Colonic mucosa (tissue), 4 donors: ENCODE results near the gene FANCI. TPM values are rescaled to one million over a fixed set of nuclear protein-coding genes. Genes with fewer than 3 reads are reported as not detected.

Experiments used
- DNase-seq: peaks from one replicate; pipeline ENCODE4 v3.0.0-alpha.2; 2020
- H3K27ac ChIP-seq: fragments of 200-600 bp; one replicate; pipeline ENCODE4 v1.8.0; 2021
- H3K27me3 ChIP-seq: fragments of 200-600 bp; one replicate; pipeline ENCODE4 v1.8.0; 2021
- H3K36me3 ChIP-seq: fragments of 200-600 bp; one replicate; pipeline ENCODE4 v1.8.0; 2021
- H3K4me1 ChIP-seq: fragments of 200-600 bp; one replicate; pipeline ENCODE4 v1.8.0; 2021; ENCODE audit warnings: mild to moderate bottlenecking
- H3K4me3 ChIP-seq: fragments of 200-600 bp; one replicate; pipeline ENCODE4 v1.8.0; 2021
- H3K9ac ChIP-seq, 2 donors: one replicate each; pipeline ENCODE4 v1.7.0; 2013; ENCODE audit warnings: control low read depth in 2 of 2, low read depth in 2 of 2, low read length in 2 of 2
- H3K9me3 ChIP-seq: fragments of 200-600 bp; one replicate; pipeline ENCODE4 v1.8.0; 2021
- intact Hi-C: fragments of 100-400 bp; cut with DNase I; formaldehyde crosslinking; loops from one replicate; pipeline ENCODE4 v1.14.1; 2022
- microRNA-seq: library from miRNA; unstranded; fragments of <30 nt; microRNA quantifications from one replicate; pipeline ENCODE4, GENCODE V29; 2019
- total RNA-seq, 2 donors: library from RNA; stranded (reverse); fragmentation: NEBNext Ultra II Directional in 1 of 2; extraction: Animal tissue kit (Norgen Biotek cat#: 25700) in 1 of 2; gene quantifications; one replicate each; pipeline ENCODE4 v1.2.1, GENCODE V29; 2021
- TF ChIP-seq, protein P1 (sequence below): fragments of 200-600 bp; IDR thresholded peaks from one replicate; pipeline ENCODE4 v1.8.0; 2022; ENCODE audit warnings: antibody characterized with exemption, mild to moderate bottlenecking
- donor health status: healthy.
- donor health status: DM: no; HTN: no; CAD: no.
- donor health status: DM: no; HTN: no; CAD: no.

FANCI gene
- total RNA-seq, 2 donors from 2014 or later = 19.9 to 76.9 TPM

DNA sequence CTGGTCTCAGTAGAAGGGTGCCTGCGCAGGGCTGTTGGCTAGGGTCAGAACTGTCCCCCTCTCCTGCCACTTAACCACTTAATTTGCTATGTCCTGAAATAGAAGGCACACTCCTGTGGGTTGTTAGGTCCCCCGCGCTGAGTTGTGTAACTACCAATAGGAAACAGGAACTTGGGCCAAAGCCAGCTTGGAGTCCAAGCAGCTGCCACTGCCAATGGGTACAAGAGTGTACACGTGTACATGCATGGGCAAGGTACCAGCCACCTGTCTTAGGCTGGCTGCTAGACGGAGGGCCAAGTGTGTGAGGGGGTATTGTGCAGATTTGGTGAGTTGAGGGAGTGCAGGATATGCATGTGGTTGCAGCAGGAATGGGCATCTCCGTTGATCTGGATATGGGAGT lies 120.6 kb downstream of the FANCI start:
- Histone ChIP-seq H3K9ac (no peak overlapping the region), H3K27me3 (peaks cover 98% of the 10 kb centered on the region), H3K27ac (no peak overlapping the region), H3K9me3 (no peaks in the 10 kb centered on the region), H3K36me3 (no peaks in the 10 kb centered on the region), H3K4me3 (no peak overlapping the region), H3K4me1 (peaks cover 9% of the 10 kb centered on the region)
- TF ChIP-seq, protein P1, sequence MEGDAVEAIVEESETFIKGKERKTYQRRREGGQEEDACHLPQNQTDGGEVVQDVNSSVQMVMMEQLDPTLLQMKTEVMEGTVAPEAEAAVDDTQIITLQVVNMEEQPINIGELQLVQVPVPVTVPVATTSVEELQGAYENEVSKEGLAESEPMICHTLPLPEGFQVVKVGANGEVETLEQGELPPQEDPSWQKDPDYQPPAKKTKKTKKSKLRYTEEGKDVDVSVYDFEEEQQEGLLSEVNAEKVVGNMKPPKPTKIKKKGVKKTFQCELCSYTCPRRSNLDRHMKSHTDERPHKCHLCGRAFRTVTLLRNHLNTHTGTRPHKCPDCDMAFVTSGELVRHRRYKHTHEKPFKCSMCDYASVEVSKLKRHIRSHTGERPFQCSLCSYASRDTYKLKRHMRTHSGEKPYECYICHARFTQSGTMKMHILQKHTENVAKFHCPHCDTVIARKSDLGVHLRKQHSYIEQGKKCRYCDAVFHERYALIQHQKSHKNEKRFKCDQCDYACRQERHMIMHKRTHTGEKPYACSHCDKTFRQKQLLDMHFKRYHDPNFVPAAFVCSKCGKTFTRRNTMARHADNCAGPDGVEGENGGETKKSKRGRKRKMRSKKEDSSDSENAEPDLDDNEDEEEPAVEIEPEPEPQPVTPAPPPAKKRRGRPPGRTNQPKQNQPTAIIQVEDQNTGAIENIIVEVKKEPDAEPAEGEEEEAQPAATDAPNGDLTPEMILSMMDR = no peak
- intact Hi-C loops = no loop called here
- no peak for DNase-seq

DNA sequence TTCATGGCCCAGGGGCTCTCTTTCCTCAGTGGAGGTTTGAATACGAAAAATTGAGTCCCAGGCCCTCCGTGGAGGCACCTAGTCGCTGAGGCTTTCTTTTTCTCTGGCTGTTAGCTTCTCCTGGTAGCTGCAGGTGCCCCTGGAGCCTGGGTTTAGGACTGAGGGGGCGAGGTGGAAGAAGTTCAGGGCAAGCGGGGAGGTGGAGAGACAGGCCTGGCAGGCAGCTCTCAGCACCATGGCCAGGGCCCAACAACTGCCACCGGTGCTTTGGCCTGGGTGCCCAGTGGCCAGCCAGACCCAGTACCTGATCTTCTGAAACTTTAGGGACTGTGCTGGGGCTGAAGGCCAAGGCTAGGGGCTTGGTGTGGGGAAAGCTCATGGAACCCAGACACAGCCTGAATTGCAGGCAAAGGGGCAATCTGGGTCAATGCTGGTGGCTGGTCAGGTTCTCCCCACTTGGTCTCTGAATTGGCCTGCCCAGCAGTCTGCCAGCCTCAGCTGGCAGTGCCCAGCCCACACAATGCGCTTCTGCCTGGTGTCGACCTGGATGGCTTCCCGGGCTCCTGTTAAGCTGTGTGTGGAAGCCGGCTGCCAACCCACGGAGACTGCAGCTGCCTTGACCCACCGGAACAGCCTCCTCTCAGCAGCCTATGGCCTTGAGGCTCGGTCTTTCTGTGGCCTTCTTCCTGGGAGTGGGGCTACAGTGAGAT lies 121.1 kb downstream of the FANCI start:
- Histone ChIP-seq H3K27me3 (peaks cover 98% of the 10 kb centered on the region), H3K9ac (no peak overlapping the region), H3K4me3 (no peak overlapping the region), H3K4me1 (peaks cover 8% of the 10 kb centered on the region), H3K27ac (no peak overlapping the region), H3K9me3 (no peaks in the 10 kb centered on the region), H3K36me3 (no peaks in the 10 kb centered on the region)
- DNase-seq = no peak
- TF ChIP-seq, protein P1 = no peak
- intact Hi-C loops = no loop called here

DNA sequence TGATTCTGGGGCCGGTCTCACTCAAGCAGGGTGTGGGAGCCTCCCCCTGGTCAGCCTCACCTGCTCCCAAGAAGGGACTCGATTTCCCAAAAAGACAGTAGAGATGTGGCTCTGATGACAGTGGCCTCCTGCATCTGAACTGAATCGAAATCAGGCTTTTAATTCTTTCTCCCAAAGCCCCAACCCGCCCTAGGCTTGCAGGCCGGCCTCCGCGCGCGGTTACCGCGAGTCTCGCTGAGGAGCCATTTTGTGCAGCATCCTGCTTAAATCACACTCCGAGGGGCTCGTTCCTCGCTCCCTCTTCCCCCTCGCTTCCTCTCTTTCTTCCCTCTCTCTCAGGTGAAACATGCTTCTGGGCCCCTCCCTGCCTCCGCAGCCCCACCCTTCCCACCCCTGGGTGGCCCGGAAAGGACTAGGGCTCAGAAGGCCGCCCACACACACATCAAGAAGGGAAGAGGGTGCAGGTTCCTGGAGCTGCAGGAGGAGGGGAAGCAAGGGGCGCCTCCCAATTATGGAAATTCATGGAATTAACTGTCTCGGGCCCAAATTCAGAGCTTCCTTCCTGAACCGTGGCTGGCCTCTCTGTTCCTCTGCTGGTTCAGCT lies 121.8 kb downstream of the FANCI start:
- no peak overlapping the region for H3K27ac ChIP-seq
- H3K36me3 ChIP-seq = no peaks in the 10 kb centered on the region
- H3K4me3 ChIP-seq = no peak overlapping the region
- H3K9ac ChIP-seq = no peak overlapping the region
- peaks cover 98% of the 10 kb centered on the region for H3K27me3 ChIP-seq
- H3K9me3 ChIP-seq = no peaks in the 10 kb centered on the region
- intact Hi-C loops = no loop called here
- TF ChIP-seq, protein P1 = no peak
- H3K4me1 ChIP-seq = peaks cover 8% of the 10 kb centered on the region
- no peak for DNase-seq

Small RNAs within 50 kb of the gene (microRNA-seq; reads per million reads assigned to microRNA genes)
- not detected for gene MIR6766

Other genes starting within 250 kb of the FANCI start
- 10 to 100 TPM; 71.5 to 86.7 TPM for gene ABHD2, start 155.5 kb upstream of the FANCI start, total RNA-seq
- gene RLBP1, start 22.4 kb upstream of the FANCI start, total RNA-seq = not detected
- 10 to 100 TPM; 70.8 to 86.8 TPM for gene POLG, start 90.8 kb downstream of the FANCI start, total RNA-seq